ENCODE measurements around the gene CRYGN.

The CRYGN gene

GRCh38 chr7:151389096-151389767 lies 50.7 kb downstream of the CRYGN start:
- DNase-seq = no peak

GRCh38 chr7:151388430-151388829 lies 51.5 kb downstream of the CRYGN start:
- no peak for DNase-seq

- no peak for DNase-seq
These were observed 52.0 kb downstream of the CRYGN start for GRCh38 chr7:151388007-151388297.

- no peak for DNase-seq
These were observed 52.6 kb downstream of the CRYGN start for GRCh38 chr7:151387161-151388006.

- DNase-seq = no peak
These were observed 53.4 kb downstream of the CRYGN start for GRCh38 chr7:151386301-151387160.

GRCh38 chr7:151385626-151386300 lies 54.2 kb downstream of the CRYGN start:
- no peak for DNase-seq

- DNase-seq = no peak
These were observed 54.9 kb downstream of the CRYGN start for GRCh38 chr7:151384776-151385625.

GRCh38 chr7:151384352-151384697 lies 55.6 kb downstream of the CRYGN start:
- no peak for DNase-seq

- no peak for DNase-seq
These were observed 56.1 kb downstream of the CRYGN start for GRCh38 chr7:151383638-151384351.

GRCh38 chr7:151382079-151382885 lies 57.7 kb downstream of the CRYGN start:
- peak; percentile 55 for DNase-seq

GRCh38 chr7:151381348-151382078 lies 58.4 kb downstream of the CRYGN start:
- DNase-seq = peak; percentile 75

GRCh38 chr7:151381098-151381347 lies 58.9 kb downstream of the CRYGN start:
- DNase-seq = no peak

GRCh38 chr7:151380199-151381097 lies 59.5 kb downstream of the CRYGN start:
- no peak for DNase-seq

GRCh38 chr7:151379534-151380198 lies 60.3 kb downstream of the CRYGN start:
- DNase-seq = no peak

GRCh38 chr7:151379193-151379520 lies 60.8 kb downstream of the CRYGN start:
- DNase-seq = no peak
